Smooth muscle cell (in vitro differentiated cells): Measurements from ENCODE around the gene ENTPD8. TPM values are rescaled to one million over a fixed set of nuclear protein-coding genes. Genes with fewer than 3 reads are reported as not detected.

Experiments
- DNase-seq: peaks from one replicate; lab custom pipeline; 2025; ENCODE audit not compliant: unreplicated experiment; lab: John Stamatoyannopoulos, UW
- H2AFZ ChIP-seq: fragments of 200-600 bp; sonication (generic); 2 replicates; pipeline ENCODE4 v1.6.0; 2016; ENCODE audit warnings: antibody characterized with exemption, low read depth, mild to moderate bottlenecking
- H3F3A ChIP-seq: fragments of 200-600 bp; sonication (generic); 2 replicates; pipeline ENCODE4 v1.6.0; 2017; ENCODE audit warnings: antibody characterized with exemption, low read depth
- H3K27ac ChIP-seq: fragments of 200-600 bp; sonication (generic); 2 replicates; pipeline ENCODE4 v1.5.1; 2016; ENCODE audit warnings: low read depth, mild to moderate bottlenecking
- H3K27me3 ChIP-seq: fragments of 200-600 bp; sonication (generic); 2 replicates; pipeline ENCODE4 v1.6.1; 2016; ENCODE audit warnings: low read depth, mild to moderate bottlenecking
- H3K36me3 ChIP-seq: fragments of 200-600 bp; sonication (generic); 2 replicates; pipeline ENCODE4 v1.5.1; 2016; ENCODE audit warnings: low read depth
- H3K4me1 ChIP-seq: fragments of 200-600 bp; sonication (generic); 2 replicates; pipeline ENCODE4 v1.5.1; 2016; ENCODE audit warnings: low read depth
- H3K4me2 ChIP-seq: fragments of 200-600 bp; sonication (generic); 2 replicates; pipeline ENCODE4 v1.6.0; 2016; ENCODE audit warnings: mild to moderate bottlenecking
- H3K4me3 ChIP-seq: fragments of 200-600 bp; sonication (generic); 2 replicates; pipeline ENCODE4 v1.5.1; 2016; ENCODE audit warnings: mild to moderate bottlenecking
- H3K79me2 ChIP-seq: fragments of 200-600 bp; sonication (generic); 2 replicates; pipeline ENCODE4 v1.6.0; 2016; ENCODE audit warnings: low read depth, mild to moderate bottlenecking
- H3K9ac ChIP-seq: fragments of 200-600 bp; sonication (generic); 2 replicates; pipeline ENCODE4 v1.6.0; 2016; ENCODE audit warnings: low read depth
- H3K9me3 ChIP-seq: fragments of 200-600 bp; sonication (generic); replicated peaks from 2 replicates; pipeline ENCODE4 v1.5.1; 2016; ENCODE audit warnings: low read depth
- H4K20me1 ChIP-seq: fragments of 200-600 bp; sonication (generic); 2 replicates; pipeline ENCODE4 v1.6.0; 2016; ENCODE audit warnings: low read depth
- WGBS: methylation state at CpG from one replicate; pipeline ENCODE4 v1.1.7; 2016; ENCODE audit warnings: low lambda C conversion rate; 5-methylcytosine and 5-hydroxymethylcytosine counted together
- polyA plus RNA-seq: library from polyadenylated mRNA; unstranded; fragments of >200 nt; fragmentation: Nextera tagmentation; extraction: Ambion mirVana; gene quantifications from 2 replicates; pipeline ENCODE4 v1.2.1, GENCODE V29; 2016
- total RNA-seq: library from RNA; depleted of rRNA; stranded (reverse); fragments of >200 nt; gene quantifications from 2 replicates; pipeline ENCODE4 v1.2.3, GENCODE V29; 2014
- TF ChIP-seq, protein P1 (sequence below): fragments of 200-600 bp; sonication (generic); IDR thresholded peaks from 2 replicates; pipeline ENCODE4 v1.5.1; 2017; ENCODE audit warnings: borderline replicate concordance, mild to moderate bottlenecking, antibody characterized with exemption; ENCODE audit not compliant: insufficient read depth, poor library complexity, severe bottlenecking

ENTPD8 gene
- total and polyA plus RNA-seq, 2 experiments from 2014 or later = not detected

DNA sequence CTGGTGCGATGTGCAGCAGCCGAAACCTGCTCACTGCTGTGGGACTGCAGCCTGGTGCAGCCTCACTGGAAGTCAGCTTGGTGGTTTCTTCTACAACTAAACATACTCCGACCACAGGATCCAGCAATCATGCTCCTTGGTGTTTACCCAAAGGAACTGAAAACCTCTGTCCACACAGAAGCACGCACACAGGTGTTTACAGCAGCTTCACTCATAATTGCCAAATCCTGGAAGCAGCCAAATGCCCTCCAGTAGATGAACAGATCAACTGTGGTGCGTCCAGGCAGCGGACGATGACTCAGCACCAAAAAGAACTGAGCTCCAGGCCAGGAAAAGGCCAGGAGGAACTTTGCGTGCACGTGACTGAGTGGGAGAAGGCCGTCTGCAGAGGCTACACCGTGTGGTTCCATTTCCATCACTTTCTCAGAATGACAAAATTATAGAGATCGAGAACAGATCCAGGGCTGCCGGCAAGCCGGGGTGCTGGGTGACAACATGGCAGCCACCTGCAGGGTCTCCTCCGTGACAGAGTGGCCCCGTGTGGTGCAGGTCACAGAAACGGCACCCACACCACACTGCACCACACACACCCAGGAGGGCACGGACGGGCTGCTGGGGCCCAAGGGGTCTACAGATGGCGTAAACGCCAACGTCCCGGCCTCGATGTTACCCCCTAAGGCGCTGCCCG lies 41.1 kb upstream of the ENTPD8 start:
- Histone ChIP-seq H3F3A (no peaks in the 10 kb centered on the region), H3K79me2 (no peaks in the 10 kb centered on the region), H3K9ac (no peak overlapping the region), H3K9me3 (no peaks in the 10 kb centered on the region), H3K4me1 (no peaks in the 10 kb centered on the region), H4K20me1 (no peaks in the 10 kb centered on the region), H3K36me3 (no peaks in the 10 kb centered on the region), H3K4me2 (no peak overlapping the region), H3K27ac (no peak overlapping the region), H3K4me3 (no peak overlapping the region), H2AFZ (no peak overlapping the region), H3K27me3 (no peaks in the 10 kb centered on the region)
- no peak for DNase-seq
- TF ChIP-seq, protein P1, sequence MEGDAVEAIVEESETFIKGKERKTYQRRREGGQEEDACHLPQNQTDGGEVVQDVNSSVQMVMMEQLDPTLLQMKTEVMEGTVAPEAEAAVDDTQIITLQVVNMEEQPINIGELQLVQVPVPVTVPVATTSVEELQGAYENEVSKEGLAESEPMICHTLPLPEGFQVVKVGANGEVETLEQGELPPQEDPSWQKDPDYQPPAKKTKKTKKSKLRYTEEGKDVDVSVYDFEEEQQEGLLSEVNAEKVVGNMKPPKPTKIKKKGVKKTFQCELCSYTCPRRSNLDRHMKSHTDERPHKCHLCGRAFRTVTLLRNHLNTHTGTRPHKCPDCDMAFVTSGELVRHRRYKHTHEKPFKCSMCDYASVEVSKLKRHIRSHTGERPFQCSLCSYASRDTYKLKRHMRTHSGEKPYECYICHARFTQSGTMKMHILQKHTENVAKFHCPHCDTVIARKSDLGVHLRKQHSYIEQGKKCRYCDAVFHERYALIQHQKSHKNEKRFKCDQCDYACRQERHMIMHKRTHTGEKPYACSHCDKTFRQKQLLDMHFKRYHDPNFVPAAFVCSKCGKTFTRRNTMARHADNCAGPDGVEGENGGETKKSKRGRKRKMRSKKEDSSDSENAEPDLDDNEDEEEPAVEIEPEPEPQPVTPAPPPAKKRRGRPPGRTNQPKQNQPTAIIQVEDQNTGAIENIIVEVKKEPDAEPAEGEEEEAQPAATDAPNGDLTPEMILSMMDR = no peak
- 68% methylated on average over 26 of the region's 26 CpGs for WGBS

DNA sequence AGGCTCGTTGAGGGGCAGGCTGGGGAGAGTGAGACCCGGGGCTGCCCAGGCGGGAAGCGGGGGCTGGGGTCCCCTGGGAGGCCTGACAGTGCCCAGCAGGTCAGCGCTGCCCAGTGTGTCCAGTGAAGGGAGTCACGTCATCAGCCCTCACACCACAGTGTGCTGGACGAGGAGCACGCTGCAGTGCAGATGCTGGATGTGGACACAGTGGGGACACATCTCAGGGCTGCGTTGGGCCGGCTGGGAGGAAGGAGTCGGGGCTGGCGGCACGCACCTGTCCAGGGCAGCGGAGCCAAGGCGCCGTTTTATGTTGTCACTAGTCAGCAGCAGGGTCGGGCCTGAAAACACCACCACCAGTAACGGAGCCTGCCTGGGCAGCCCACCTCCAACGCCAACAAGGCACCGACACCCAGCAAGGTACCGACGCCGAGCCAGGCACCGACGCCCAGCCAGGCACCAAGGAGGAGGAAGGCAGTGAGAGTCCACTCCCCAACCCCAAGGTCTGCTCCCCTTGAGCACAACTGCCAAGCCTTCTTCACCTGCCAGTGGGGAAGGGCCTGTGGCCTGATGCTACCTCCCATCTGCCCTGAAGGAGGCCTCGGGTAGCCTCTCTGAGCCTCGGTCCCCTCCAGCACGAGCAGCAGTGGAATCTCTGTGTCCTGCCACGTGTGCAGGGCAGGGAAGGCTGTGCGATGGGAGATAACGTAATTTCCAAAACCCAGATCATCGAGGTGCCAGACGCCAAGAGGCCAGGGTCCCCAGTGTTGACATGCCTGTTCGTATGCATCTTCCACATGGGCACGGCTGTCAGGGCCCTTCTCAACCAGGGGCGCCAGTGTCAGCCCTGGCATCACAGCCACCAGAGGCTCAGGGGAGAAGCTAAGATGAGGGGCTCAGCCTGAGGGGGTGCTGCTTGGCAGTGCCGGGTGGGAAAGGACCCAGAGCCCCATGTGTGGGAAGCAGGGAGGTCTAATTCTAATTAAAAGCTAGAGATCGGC lies 39.8 kb upstream of the ENTPD8 start:
- no peak overlapping the region for H2AFZ ChIP-seq
- no peaks in the 10 kb centered on the region for H3F3A ChIP-seq
- H3K9me3 ChIP-seq = peaks cover under 1% of the 10 kb centered on the region
- no peaks in the 10 kb centered on the region for H3K4me1 ChIP-seq
- TF ChIP-seq, protein P1 = no peak
- 97% methylated on average over 38 of the region's 38 CpGs for whole genome bisulfite sequencing
- no peaks in the 10 kb centered on the region for H3K79me2 ChIP-seq
- no peaks in the 10 kb centered on the region for H3K36me3 ChIP-seq
- H4K20me1 ChIP-seq = no peaks in the 10 kb centered on the region
- no peak overlapping the region for H3K4me2 ChIP-seq
- H3K27ac ChIP-seq = no peak overlapping the region
- H3K4me3 ChIP-seq = no peak overlapping the region
- H3K9ac ChIP-seq = no peak overlapping the region
- no peaks in the 10 kb centered on the region for H3K27me3 ChIP-seq
- no peak for DNase-seq

DNA sequence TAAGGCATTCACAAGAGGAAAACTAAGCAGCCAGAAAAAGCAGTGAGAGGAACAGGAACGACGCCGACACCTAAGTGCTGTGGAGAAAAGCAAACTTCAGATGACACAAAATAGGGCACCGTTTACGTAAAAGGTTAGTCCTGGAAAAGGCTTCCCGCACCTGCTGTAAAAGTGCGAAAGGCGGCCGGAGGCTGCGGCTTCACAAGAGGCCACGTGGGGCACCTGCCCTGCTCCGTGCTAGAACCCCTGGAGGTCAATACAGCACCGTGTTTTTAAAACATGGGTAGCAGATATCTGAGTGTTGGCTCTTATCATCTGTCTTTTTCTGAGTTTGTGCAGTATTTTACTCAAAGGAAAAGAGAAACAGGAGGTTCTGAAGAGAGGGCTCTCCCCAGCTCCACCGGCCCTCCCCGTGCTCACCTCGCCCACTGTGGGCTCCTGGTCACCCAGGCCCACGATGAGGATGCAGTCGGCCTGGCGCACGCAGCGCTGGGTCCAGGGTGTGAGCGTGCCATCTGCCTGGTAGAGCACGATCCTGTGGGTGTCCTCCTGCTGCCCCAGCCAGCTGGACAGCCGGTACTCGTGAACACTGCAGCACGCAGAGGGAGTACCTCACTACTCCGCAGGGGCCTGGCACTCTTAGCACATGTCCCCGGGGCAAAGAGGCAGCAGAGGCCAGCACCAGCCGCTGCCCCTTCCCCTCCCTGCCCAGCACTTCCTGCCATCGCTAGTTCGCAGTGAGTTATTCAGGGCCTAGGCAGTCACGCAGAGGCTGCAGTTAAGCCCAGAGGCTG lies 38.9 kb upstream of the ENTPD8 start:
- H3K9me3 ChIP-seq = peaks cover 4% of the 10 kb centered on the region
- no peaks in the 10 kb centered on the region for H3K27me3 ChIP-seq
- H3K79me2 ChIP-seq = no peaks in the 10 kb centered on the region
- TF ChIP-seq, protein P1 = no peak
- H3K9ac ChIP-seq = no peak overlapping the region
- H3K4me3 ChIP-seq = no peak overlapping the region
- 91% methylated on average over 32 of the region's 32 CpGs for WGBS
- no peak overlapping the region for H2AFZ ChIP-seq
- no peak overlapping the region for H3K27ac ChIP-seq
- no peaks in the 10 kb centered on the region for H4K20me1 ChIP-seq
- H3K36me3 ChIP-seq = no peaks in the 10 kb centered on the region
- H3K4me1 ChIP-seq = no peaks in the 10 kb centered on the region
- no peak overlapping the region for H3K4me2 ChIP-seq
- DNase-seq = no peak
- no peaks in the 10 kb centered on the region for H3F3A ChIP-seq
